ENCODE data around the gene GPC5.
A peak's percentile ranks its signal among the peaks of the same experiment; 100 is the strongest.

The GPC5 gene

GRCh38 chr13:91598655-91599054 lies 200.2 kb downstream of the GPC5 start:
- no peak for DNase-seq

- DNase-seq = no peak
Measured at GRCh38 chr13:91601273-91601672, 202.9 kb downstream of the GPC5 start.

DNA sequence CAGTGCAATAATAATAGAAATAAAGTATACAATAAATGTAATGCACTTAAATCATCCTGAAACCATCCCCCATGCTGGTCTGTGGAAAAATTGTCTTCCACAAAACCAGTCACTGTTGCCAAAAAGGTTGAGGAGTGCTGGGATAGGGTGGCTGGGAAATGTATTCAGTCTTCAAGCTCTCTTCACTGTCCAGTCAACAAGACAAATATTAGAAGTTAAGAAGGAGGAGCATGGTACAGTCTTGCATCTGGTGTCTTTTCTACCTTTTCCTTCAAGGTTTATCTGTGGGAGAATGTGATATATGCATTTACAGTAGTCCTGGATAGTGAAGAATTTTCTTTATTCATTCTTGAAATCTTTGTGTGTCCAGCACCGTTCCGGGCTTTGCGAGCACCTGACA lies 203.4 kb downstream of the GPC5 start:
- DNase-seq = no peak

- no peak for DNase-seq
Measured at GRCh38 chr13:91609353-91609752, 210.9 kb downstream of the GPC5 start.

DNA sequence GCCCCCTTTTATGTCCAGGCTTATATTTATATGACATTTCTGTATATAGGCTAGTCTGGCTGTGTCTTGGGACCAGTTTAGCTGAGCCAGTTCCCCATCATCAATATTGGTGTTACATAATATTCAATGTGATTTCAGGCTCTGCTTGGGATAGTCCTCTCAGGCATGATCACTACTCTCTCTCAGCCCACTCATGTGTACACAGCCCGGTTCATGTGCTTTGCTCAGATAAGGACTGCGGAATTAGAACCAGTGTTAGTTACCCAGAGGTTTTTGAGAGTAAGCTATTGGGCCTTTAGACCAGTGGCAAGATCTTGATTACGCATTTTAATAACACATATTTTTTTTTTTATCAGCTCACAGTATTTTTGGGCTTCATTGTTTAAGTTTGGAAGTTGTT lies 219.9 kb downstream of the GPC5 start:
- DNase-seq = no peak

DNA sequence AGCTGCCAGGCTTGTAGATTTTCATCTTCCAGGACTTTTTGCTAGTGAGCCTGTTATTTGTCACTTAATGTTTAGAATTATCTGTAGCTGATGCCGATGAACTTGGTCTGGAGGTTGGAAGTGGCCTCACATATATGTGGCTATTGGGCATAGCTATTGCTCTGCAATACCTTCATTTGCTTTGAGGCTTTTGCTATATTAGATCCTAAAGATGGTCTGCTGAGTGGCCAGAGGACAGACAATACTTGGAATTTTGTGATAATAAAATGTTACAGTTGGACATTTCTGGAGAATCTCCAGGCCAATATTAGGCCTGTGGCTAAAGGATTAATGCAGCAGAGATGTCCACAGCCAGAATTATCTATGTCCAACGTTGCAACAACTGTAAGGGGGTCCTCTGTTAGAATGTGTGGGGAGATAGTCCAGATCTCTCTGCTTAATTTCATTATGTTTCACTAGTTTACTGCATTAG lies 222.3 kb downstream of the GPC5 start:
- DNase-seq = no peak

GRCh38 chr13:91621161-91621560 lies 222.7 kb downstream of the GPC5 start:
- no peak for DNase-seq

GRCh38 chr13:91621963-91622362 lies 223.5 kb downstream of the GPC5 start:
- no peak for DNase-seq

- no peak for DNase-seq
Measured at GRCh38 chr13:91622778-91623550, 224.5 kb downstream of the GPC5 start.

GRCh38 chr13:91627952-91628739 lies 229.7 kb downstream of the GPC5 start:
- no peak for DNase-seq

DNA sequence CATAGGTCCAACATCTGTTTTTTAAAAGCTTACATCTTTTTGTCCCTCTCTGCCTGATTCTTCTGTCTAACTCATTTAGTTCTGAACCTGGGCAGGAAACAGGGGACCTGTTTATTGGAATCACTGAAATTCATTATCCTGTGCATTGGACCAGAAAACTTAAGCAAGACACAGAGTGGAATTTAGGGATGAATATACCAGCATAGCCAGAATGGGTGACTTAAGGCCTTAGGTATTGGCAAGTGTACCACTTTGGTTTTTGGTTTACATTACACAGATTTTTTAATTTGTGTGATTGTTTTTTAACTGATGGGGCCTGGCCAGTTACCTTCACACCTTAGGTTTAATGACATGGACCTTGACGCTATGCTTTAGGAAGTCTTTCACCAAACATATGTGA lies 232.5 kb downstream of the GPC5 start:
- no peak for DNase-seq

- no peak for DNase-seq
Measured at GRCh38 chr13:91632086-91632485, 233.7 kb downstream of the GPC5 start.

DNA sequence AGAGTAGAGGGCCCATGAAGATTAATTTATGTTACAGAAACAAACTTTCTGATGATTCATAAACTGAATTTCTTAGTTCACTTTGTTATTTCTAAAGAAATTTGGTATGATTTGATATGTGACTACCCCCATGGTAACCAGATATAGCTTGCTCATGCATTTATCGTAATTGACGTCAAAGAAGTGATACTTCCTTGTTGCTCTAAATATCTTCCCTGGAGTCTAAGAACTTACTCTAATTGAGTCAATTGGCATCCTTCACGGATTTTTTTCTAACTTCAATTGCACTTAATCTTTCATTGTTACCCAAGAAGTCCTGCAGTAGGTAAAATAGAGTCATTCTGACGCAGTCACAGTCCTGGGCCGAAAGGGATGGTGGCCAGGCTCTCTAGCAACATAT lies 240.9 kb downstream of the GPC5 start:
- no peak for DNase-seq

GRCh38 chr13:91643394-91643793 lies 245.0 kb downstream of the GPC5 start:
- no peak for DNase-seq

DNA sequence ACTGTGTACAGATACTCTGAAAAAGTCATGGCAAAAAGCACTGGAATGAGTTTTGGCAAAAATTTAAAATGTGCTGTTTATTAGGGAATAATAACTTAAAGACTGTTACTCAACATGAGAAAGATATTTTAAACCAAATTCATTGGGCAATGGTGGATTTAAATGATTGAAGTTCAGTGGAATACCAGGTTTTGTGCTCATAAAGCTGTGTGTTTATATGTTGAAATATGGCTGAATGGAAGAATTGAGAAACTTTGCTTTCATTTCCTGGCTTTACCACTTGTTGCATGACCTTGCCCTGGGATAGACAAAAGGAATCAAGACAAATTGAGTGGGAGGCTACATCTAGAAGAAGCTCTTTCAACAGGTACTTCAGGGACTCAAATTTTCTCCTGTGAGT lies 246.4 kb downstream of the GPC5 start:
- DNase-seq = no peak

GRCh38 chr13:91647361-91647990 lies 249.1 kb downstream of the GPC5 start:
- DNase-seq = peak; percentile 3 to 75

DNA sequence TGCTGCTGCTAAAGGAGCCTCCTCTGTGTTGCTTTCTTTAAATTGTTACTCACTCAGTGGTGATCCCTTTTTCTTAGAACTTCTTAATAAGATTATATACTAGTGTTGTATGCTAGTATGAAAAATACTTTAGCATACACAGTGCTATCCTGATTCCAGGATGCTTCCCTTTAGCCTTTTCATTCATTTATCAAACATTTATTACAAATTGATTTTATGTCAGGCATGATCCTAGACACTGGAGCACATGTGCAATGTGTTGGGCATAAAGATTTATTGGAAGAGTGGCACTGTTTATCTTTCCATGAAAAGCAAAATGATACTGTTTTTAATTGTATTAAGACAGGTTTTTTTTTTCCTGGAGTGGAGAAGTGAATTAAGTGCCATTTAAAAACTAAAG lies 249.6 kb downstream of the GPC5 start:
- no peak for DNase-seq

DNA sequence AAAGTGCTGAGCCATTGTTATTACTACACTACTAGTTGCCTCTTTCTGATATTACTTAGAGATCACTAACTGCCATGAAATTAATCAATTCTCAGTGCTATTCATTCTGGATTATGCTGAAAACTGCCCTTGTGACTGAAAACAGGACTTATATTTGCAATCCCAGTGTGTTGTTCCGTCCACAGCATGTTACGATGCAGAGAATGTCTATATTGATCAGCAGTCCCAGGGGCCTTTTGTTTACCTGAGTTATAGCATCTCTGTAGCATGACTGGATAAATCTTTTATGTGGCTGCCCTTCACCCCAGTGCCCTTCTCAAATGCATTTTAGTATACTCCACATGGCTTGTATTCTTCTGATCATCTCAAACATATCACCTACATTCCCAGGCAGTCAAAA lies 251.0 kb downstream of the GPC5 start:
- DNase-seq = no peak

DNA sequence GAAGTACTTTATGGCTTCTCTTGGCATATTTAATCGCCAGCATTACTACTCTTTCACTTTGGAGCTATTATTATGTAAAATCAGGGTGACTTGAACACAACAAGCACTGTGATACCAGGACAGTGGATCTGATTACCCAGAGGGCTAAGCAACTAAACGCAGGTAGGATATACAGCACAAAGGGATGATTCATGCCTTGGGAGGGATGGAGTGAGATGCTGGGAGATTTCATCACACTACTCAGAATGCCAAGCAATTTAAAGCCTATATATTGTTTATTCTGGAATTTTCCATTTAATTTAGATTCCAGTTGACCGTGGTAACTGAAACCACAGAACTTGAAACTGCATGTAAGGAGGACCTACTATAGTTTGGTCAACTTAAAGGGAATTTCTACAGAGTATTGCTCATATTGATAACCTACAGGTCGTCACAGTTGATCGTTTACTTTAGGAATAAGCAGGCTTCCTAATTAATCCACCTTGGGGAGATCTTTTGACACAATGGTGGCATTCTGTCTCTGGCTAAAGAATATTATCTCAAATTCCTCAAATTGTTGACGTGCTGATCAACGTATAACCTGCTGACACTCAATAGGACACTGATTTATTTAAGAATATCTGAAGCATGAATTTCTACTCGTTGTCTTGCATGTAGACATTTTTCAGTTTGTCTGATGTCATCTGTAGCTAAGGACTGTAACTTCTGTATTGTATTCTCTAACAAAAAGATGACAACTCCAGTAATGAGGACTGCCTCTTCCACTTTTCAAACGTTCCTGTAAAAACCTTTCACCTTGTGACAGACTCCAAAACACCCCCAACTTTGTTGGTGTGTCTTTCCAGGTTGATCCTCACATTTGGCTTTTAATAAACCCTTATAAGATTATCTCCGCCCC lies 254.2 kb downstream of the GPC5 start:
- DNase-seq = no peak

DNA sequence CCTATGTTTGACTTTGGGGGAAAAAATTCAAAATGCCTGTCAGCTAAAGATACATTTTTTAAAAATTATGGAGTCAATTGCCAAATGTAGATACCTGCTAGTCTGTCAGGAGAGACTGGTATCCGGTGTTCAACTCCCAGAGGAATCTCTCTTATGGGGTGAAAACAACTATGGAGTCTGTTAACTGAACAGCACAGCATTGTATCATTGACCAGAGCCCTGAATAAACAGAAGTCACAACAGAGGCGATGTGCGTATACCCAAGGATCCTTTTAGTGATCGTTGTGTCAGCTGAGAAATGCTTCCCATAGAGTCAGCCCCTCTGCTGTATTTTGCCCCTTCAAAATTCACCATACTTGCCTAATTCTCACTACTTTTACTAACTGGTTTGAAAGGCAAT lies 257.3 kb downstream of the GPC5 start:
- DNase-seq = no peak

DNA sequence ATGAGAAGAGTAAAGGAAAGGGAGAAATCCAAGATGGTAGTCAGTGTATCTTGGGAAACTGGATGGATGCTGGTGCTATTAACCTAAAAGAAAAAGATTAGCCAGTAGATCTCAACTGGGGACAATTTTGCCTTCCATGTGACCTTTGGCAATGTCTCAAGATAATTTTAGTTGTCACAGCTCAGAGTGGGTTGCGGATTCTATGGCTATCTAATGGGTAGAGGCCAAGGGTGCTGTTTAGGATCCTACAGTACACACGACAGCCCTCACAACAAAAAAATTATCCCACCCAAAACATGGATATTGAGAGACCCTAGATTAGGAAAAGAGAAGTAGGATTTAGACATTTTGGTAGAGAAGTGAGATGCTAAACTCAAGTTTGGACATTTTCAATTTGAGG lies 258.9 kb downstream of the GPC5 start:
- no peak for DNase-seq

DNA sequence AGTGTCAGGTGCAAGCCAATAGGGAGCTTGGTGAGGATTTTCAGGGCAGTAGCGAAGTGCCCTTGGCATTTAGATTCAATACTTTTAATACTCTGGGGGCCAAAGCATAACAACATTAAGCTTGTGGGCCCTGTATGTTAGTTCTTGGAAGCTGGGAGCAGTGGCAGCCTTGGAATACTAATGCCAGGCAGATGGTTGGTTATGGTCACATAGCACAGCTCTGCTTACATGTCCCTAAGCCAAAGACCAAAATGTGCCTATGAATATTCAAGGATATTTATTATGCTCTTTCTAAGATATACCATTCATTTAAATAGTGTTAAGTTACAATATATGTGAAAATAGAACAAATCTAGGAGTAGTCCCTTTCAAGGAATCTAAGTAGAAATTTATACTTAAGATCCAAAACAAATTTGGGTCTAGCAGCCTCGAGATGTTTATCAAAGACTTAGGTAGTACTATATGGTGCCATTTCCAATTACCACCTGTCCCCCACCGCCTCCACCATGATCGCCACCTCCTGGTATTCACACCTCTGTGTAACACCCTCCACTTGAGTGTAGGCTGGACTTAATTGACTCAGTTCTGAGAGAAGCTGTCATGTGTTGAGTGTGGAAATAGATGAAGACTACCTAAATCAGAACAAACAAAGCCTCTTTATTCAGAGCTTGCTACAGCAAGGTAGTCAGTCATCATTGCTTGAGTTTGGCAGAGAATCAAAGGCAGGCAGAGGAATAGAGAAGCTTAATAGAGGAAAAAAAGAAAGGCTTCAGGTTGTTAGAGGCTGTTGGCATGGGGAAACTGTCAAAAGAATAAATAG lies 261.0 kb downstream of the GPC5 start:
- DNase-seq = no peak

Measured in NCI-H526 (cell line).